MCF 10A (cell line): ENCODE measurements around the gene IGSF9B. TPM values are rescaled to one million over a fixed set of nuclear protein-coding genes. Genes with fewer than 3 reads are reported as not detected.

ENCODE experiments used
- BruUV-seq: library from RNA; stranded (reverse); fragments of 400-500 nt; replicated peaks from 2 replicates; lab custom pipeline; 2021; lab: Mats Ljungman, UMichigan
- CTCF ChIA-PET: fragments of 300-600 bp; sonication (Branson Sonifier 250); formaldehyde crosslinking; extraction: SDS; loops from one replicate; lab custom pipeline; 2021; ENCODE audit warnings: antibody characterized with exemption, inconsistent platforms; lab: Yijun Ruan, JAX
- POLR2A ChIA-PET: fragments of 300-600, 350-650 bp; sonication (Branson Sonifier 250); formaldehyde crosslinking; extraction: SDS; loops from one replicate; lab custom pipeline; 2020; ENCODE audit warnings: antibody characterized with exemption, inconsistent platforms; lab: Yijun Ruan, JAX
- DNase-seq: peaks from one replicate; pipeline ENCODE4 v3.0.0-alpha.2; 2018; ENCODE audit not compliant: unreplicated experiment
- H3K27ac Mint-ChIP-seq: one replicate; pipeline ENCODE4 v1.8.0; 2022; ENCODE audit warnings: mild to moderate bottlenecking, low read depth, mixed read lengths; ENCODE audit not compliant: unreplicated experiment
- H3K27me3 Mint-ChIP-seq: one replicate; pipeline ENCODE4 v1.8.0; 2022; ENCODE audit warnings: mixed read lengths; ENCODE audit not compliant: insufficient read depth, unreplicated experiment
- H3K36me3 Mint-ChIP-seq: one replicate; pipeline ENCODE4 v1.8.0; 2022; ENCODE audit warnings: mild to moderate bottlenecking, moderate library complexity, mixed read lengths; ENCODE audit not compliant: insufficient read depth, unreplicated experiment
- H3K4me1 Mint-ChIP-seq: one replicate; pipeline ENCODE4 v1.8.0; 2022; ENCODE audit warnings: mixed read lengths; ENCODE audit not compliant: insufficient read depth, unreplicated experiment
- H3K4me3 Mint-ChIP-seq: one replicate; pipeline ENCODE4 v1.8.0; 2022; ENCODE audit warnings: mild to moderate bottlenecking, moderate library complexity, mixed read lengths; ENCODE audit not compliant: unreplicated experiment
- H3K9me3 Mint-ChIP-seq: one replicate; pipeline ENCODE4 v1.8.0; 2022; ENCODE audit warnings: mixed read lengths; ENCODE audit not compliant: unreplicated experiment
- CTCF ChIP-seq: fragments of 200-600 bp; IDR thresholded peaks from one replicate; pipeline ENCODE4 v1.8.0; 2022; ENCODE audit warnings: antibody characterized with exemption, mild to moderate bottlenecking; ENCODE audit not compliant: unreplicated experiment
- intact Hi-C: fragments of 100-400 bp; cut with micrococcal nuclease; formaldehyde crosslinking; loops from 2 replicates; pipeline ENCODE4 v1.14.1; 2022
- total RNA-seq: library from RNA; stranded (reverse); gene quantifications from 2 replicates; pipeline ENCODE4 v1.2.3, GENCODE V29; 2022

The IGSF9B gene
- total RNA-seq, 1 experiment from 2014 or later, result 13.9 TPM

- Mint-ChIP-seq H3K4me3 (no peak overlapping the region), H3K27me3 (no peaks in the 10 kb centered on the region), H3K9me3 (no peaks in the 10 kb centered on the region), H3K4me1 (peaks cover 1% of the 10 kb centered on the region), H3K36me3 (peaks cover 13% of the 10 kb centered on the region), H3K27ac (no peak overlapping the region)
- ChIA-PET CTCF (interaction anchor here (0.9 to 6.7 kb wide), 4 partner anchors 123 to 217 kb away, joined by 3 to 47 read pairs (median 16); no protein-coding TSS in a partner anchor), POLR2A (no interaction called here)
- no peak for DNase-seq
- TF ChIP-seq CTCF, result no peak
- intact Hi-C loops, result no loop called here
- BruUV-seq, result no TSS peak
Observed at GRCh38 chr11:133922078-133922870, 34.5 kb downstream of the IGSF9B start.

- no peak overlapping the region for H3K27ac Mint-ChIP-seq
- CTCF ChIA-PET, result interaction anchor here (0.6 kb wide), 1 partner anchor 173 kb away, joined by 3 read pairs; no protein-coding TSS in a partner anchor
- POLR2A ChIA-PET, result no interaction called here
Observed at GRCh38 chr11:133921513-133921912, 35.3 kb downstream of the IGSF9B start.

GRCh38 chr11:133921026-133921425, 35.7 kb downstream of the IGSF9B start:
- intact Hi-C loops, result no loop called here
- Mint-ChIP-seq H3K27me3 (no peaks in the 10 kb centered on the region), H3K4me1 (no peaks in the 10 kb centered on the region), H3K9me3 (no peaks in the 10 kb centered on the region), H3K4me3 (no peak overlapping the region), H3K36me3 (peaks cover 13% of the 10 kb centered on the region), H3K27ac (no peak overlapping the region)
- no TSS peak for BruUV-seq
- no peak for TF ChIP-seq CTCF
- CTCF ChIA-PET, result interaction anchor here (0.6 to 1.0 kb wide), 3 partner anchors 129 to 219 kb away, joined by 3 to 4 read pairs (median 3); no protein-coding TSS in a partner anchor
- no peak for DNase-seq
- POLR2A ChIA-PET, result interaction anchor here (0.5 kb wide), 1 partner anchor 71 kb away, joined by 3 read pairs; no protein-coding TSS in a partner anchor

More at GRCh38 chr11:133921513-133921912, 35.3 kb downstream of the IGSF9B start:
- DNase-seq, result no peak
- H3K4me3 Mint-ChIP-seq, result no peak overlapping the region
- H3K36me3 Mint-ChIP-seq, result peaks cover 13% of the 10 kb centered on the region
- no peaks in the 10 kb centered on the region for H3K4me1 Mint-ChIP-seq
- no TSS peak for BruUV-seq
- no peak for TF ChIP-seq CTCF
- intact Hi-C loops, result no loop called here
- no peaks in the 10 kb centered on the region for H3K9me3 Mint-ChIP-seq
- H3K27me3 Mint-ChIP-seq, result no peaks in the 10 kb centered on the region
